Measurements from ENCODE around the gene FRMD4B.

The FRMD4B gene

DNA sequence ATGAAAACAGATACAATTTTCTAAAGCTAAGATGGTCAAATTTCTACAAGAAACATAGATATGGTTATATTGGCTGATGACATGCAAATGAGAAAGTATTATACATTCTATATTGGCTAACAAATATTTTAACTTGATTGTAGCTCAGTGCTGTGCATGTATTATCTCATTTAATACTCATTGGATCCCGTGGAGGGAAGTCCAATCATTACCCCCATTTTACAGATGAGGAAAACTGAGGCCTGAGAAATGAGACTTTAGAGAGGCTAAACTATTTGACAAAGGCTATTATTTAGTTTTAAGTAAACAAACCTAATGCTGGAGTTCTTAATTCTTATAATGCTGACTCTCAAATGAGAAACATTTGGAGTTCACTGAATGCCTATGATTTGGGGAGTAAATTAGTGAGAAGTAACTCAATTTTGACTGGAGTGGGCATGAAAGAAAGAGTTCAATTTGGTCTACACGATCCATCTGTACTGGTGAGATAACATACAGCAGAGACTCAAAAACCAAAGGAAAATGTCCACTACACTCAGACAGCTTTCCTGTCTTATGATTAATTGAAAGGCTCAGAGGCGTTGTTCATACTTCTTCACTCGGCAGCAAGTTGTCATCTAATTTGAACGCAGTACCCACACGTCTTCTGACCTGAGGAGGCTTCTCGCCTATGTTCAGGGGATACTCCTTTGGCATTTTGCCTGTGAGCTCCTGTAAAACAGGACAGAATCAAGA is 191.3 kb downstream of the FRMD4B start:
- no peak overlapping the region for H3K27ac ChIP-seq (ENCODE audit: low read depth, low read length)
- H3K9me3 ChIP-seq (ENCODE audit: low read length): no peaks in the 10 kb centered on the region
- no peaks in the 10 kb centered on the region for H3K36me3 ChIP-seq (ENCODE audit: insufficient read depth, low read length)

DNA sequence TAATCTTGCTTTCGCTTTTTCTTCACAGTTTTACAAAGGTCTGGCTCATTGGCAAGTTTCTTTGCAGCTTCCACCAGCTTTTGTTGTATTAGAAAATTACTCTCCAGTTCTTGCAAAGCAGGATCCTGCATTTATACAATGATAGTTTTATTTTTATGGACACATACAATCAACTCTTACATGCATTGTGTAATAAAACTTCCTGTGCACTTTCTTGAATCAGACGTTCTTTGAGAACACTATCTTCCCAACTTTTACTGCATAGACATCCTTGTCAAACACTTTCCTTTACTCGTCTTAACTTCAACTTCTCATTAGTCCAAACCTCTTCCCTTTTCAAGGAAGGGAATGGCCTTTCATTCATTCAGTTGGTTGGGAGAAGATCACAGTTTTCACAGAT is 192.1 kb downstream of the FRMD4B start:
- Histone ChIP-seq H3K4me1 (ENCODE audit: insufficient read depth, low read length) (no peaks in the 10 kb centered on the region), H3K36me3 (ENCODE audit: insufficient read depth, low read length) (no peaks in the 10 kb centered on the region), H3K9ac (ENCODE audit: low read length) (no peak overlapping the region), H3K9me3 (ENCODE audit: low read length) (no peaks in the 10 kb centered on the region), H3K27me3 (ENCODE audit: control insufficient read depth in 1 of 2, insufficient read depth in 2 of 2, low read length in 2 of 2) (no peaks in the 10 kb centered on the region), H3K27ac (ENCODE audit: low read depth, low read length) (no peak overlapping the region), H3K4me3 (ENCODE audit: low read depth in 1 of 2, low read length in 2 of 2) (no peak overlapping the region)

More for the DNA sequence above, 191.3 kb downstream of the FRMD4B start:
- Histone ChIP-seq H3K27me3 (ENCODE audit: control insufficient read depth in 1 of 2, insufficient read depth in 2 of 2, low read length in 2 of 2) (no peaks in the 10 kb centered on the region), H3K4me3 (ENCODE audit: low read depth in 1 of 2, low read length in 2 of 2) (no peak overlapping the region), H3K9ac (ENCODE audit: low read length) (no peak overlapping the region), H3K4me1 (ENCODE audit: insufficient read depth, low read length) (no peaks in the 10 kb centered on the region)

DNA sequence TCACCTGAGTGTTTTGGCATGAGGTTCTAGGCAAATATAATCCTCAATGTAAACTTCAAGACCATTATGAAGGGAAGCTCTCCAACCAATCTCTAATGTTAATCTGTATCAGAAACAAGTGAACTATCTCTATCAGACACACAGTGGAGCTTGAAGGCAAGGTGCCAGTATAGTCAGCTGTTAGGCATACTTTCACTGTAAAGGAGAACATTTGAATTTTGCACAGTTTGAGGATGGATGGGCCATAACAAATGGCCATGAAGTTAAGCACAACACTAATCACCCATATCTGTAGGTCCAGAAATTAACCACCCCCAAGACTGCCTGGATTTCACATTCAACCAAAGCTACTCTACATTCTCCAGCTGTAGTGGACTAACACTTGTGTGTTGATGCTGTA is 194.4 kb downstream of the FRMD4B start:
- no peaks in the 10 kb centered on the region for H3K9me3 ChIP-seq (ENCODE audit: low read length)
- H3K27me3 ChIP-seq (ENCODE audit: control insufficient read depth in 1 of 2, insufficient read depth in 2 of 2, low read length in 2 of 2): no peaks in the 10 kb centered on the region
- no peak overlapping the region for H3K4me3 ChIP-seq (ENCODE audit: low read depth in 1 of 2, low read length in 2 of 2)
- H3K36me3 ChIP-seq (ENCODE audit: insufficient read depth, low read length): no peaks in the 10 kb centered on the region
- H3K4me1 ChIP-seq (ENCODE audit: insufficient read depth, low read length): no peaks in the 10 kb centered on the region
- H3K27ac ChIP-seq (ENCODE audit: low read depth, low read length): no peak overlapping the region
- H3K9ac ChIP-seq (ENCODE audit: low read length): no peak overlapping the region

DNA sequence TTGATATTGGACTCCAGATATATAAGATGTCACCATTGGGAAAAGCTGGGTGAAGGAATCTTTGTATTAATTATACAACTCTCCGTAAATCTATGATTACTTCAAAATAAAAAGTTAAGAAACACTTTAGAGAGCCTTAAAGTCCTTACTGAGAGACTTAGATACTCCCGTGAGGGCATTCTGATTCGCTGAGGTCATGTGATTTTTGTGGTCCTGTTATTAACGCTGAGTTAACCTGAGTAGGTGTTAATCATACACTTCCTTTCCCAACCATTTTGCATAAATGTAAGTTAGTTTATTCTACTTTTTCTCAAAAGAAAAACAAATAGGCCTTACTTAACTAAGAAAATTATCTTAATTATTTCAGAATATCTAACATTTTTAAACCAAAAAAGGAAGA is 196.4 kb downstream of the FRMD4B start:
- H3K27me3 ChIP-seq (ENCODE audit: control insufficient read depth in 1 of 2, insufficient read depth in 2 of 2, low read length in 2 of 2): no peaks in the 10 kb centered on the region
- H3K36me3 ChIP-seq (ENCODE audit: insufficient read depth, low read length): no peaks in the 10 kb centered on the region
- H3K9ac ChIP-seq (ENCODE audit: low read length): no peak overlapping the region
- no peak overlapping the region for H3K4me3 ChIP-seq (ENCODE audit: low read depth in 1 of 2, low read length in 2 of 2)
- no peak overlapping the region for H3K27ac ChIP-seq (ENCODE audit: low read depth, low read length)
- H3K9me3 ChIP-seq (ENCODE audit: low read length): no peaks in the 10 kb centered on the region
- no peaks in the 10 kb centered on the region for H3K4me1 ChIP-seq (ENCODE audit: insufficient read depth, low read length)

DNA sequence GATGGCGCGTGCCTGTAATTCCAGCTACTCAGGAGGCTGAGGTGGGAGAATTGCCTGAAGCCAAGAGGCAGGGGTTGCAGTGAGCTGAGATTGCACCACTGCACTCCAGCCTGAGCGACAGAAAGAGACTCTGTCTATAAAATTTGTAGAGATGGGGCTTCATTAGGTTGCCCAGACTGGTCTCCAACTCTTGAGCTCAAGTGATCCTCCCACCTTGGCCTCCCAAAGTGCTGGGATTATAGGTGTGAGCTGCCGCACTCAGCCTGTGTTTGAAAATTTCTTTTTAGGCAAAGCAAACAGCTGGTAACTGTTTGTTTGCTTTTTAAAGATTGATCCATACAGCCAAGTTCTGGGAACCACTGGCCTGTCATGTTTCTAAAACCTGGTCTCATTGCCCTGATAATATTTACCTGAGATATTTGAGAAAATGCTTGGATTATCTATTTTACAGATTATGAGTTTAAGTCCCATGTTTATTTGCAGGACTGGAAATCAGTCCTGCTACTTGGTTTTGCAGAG is 199.3 kb downstream of the FRMD4B start:
- Histone ChIP-seq H3K4me3 (ENCODE audit: low read depth in 1 of 2, low read length in 2 of 2) (no peak overlapping the region), H3K27ac (ENCODE audit: low read depth, low read length) (no peak overlapping the region), H3K9me3 (ENCODE audit: low read length) (no peaks in the 10 kb centered on the region), H3K27me3 (ENCODE audit: control insufficient read depth in 1 of 2, insufficient read depth in 2 of 2, low read length in 2 of 2) (no peaks in the 10 kb centered on the region), H3K4me1 (ENCODE audit: insufficient read depth, low read length) (no peaks in the 10 kb centered on the region), H3K36me3 (ENCODE audit: insufficient read depth, low read length) (no peaks in the 10 kb centered on the region), H3K9ac (ENCODE audit: low read length) (no peak overlapping the region)

DNA sequence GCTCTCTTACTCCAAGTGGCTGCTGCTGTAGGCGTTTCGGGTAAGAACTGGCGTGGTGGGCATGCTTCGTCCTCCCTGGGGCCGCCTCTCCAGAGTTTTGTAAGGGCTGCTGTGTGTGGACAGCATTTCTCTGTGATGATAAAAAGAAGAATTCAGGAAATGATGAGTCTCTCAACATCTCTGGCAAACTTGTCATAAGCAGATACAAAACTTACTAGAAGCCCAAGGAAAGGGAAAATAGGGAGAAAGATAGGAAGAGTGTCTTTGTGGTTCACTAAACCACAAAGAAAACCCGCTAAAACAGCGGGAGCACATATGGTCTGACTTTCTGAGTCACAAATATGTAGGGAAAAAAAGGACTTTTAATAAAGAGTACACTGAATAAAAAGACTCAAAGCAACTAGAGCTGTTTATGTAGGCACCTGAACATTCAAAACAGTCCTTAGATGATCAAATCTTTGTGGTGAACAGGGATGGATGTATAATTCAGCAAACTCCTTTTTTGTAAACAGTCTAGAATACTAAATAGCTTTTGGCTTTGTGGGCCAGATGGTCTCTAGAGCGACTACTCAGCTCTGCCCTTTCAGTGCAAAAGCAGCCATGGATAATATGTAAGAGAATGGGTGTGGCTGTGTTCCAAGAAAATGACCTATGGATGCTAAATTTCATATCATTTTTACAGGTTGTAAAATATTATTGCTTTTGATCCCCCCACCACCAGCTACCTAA is 203.1 kb downstream of the FRMD4B start:
- H3K9ac ChIP-seq (ENCODE audit: low read length): no peak overlapping the region
- no peak overlapping the region for H3K27ac ChIP-seq (ENCODE audit: low read depth, low read length)
- no peaks in the 10 kb centered on the region for H3K4me1 ChIP-seq (ENCODE audit: insufficient read depth, low read length)
- no peaks in the 10 kb centered on the region for H3K9me3 ChIP-seq (ENCODE audit: low read length)
- peaks cover 15% of the 10 kb centered on the region for H3K36me3 ChIP-seq (ENCODE audit: insufficient read depth, low read length)
- no peak overlapping the region for H3K4me3 ChIP-seq (ENCODE audit: low read depth in 1 of 2, low read length in 2 of 2)
- no peaks in the 10 kb centered on the region for H3K27me3 ChIP-seq (ENCODE audit: control insufficient read depth in 1 of 2, insufficient read depth in 2 of 2, low read length in 2 of 2)

DNA sequence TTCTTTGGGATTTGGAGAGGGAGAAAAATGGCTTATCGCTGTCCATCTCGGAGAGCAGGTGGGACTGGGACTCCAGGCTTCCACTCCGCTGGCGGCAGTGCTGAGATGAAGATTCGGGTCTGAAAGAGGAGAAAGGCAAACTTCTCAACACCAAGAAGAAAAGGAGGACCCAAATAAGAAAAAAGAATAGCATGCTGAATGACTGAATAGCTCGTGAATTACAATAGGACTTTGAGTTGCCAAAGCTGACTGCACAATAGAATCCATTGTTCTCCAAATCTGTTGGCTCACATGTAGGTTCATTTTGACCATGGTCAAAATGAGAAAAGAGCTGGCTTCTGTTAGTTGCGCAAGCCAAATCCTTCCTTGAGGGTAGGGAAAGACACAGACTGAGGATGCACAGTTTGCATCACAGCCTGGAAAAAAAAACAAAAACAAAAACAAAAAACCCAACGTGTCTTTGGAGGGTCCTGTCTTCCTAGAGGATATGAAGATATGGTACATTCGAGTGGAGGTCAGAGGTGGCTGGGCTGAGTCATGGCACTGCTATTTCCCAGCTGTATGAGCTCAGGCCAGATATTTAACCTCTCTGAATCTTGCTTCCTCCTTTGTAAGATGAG is 204.2 kb downstream of the FRMD4B start:
- no peaks in the 10 kb centered on the region for H3K4me1 ChIP-seq (ENCODE audit: insufficient read depth, low read length)
- peaks cover 15% of the 10 kb centered on the region for H3K36me3 ChIP-seq (ENCODE audit: insufficient read depth, low read length)
- H3K27ac ChIP-seq (ENCODE audit: low read depth, low read length): no peak overlapping the region
- no peaks in the 10 kb centered on the region for H3K27me3 ChIP-seq (ENCODE audit: control insufficient read depth in 1 of 2, insufficient read depth in 2 of 2, low read length in 2 of 2)
- no peak overlapping the region for H3K9ac ChIP-seq (ENCODE audit: low read length)
- no peak overlapping the region for H3K4me3 ChIP-seq (ENCODE audit: low read depth in 1 of 2, low read length in 2 of 2)
- no peaks in the 10 kb centered on the region for H3K9me3 ChIP-seq (ENCODE audit: low read length)

DNA sequence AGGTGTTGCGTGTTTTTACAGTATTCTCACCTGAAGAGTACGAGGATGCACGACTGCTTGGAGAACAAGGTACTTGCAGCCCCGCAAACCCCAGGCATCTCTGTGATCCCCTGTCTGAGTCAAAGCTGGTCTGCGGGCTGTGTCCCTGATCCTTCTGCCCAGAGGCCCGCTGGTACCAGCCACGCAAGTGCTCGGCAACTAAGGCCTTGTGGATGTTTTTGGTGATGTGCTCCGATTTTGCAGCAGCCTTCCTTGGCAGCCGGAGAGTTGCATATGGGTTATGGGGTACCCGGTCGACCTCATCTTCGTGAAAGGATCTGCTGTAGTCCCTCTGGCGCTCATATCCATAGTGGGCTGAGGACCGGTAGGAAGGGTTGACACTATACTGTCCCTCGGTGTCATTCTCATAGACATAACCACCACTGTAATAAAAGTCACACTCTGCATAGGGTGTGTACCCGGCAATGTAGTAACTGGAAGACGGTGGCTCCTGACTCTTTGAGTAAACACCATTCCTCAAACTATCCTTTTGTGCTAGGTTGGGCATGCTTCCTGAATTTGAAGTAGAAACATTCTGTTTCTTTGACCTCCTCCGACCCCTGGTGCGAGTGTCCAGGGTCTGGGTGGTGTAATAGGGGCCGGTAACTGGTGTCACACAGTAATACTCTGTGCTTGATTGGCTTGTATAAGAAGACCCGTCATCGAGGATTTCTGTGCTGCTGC is 204.9 kb downstream of the FRMD4B start:
- H3K9ac ChIP-seq (ENCODE audit: low read length): no peak overlapping the region
- no peaks in the 10 kb centered on the region for H3K27me3 ChIP-seq (ENCODE audit: control insufficient read depth in 1 of 2, insufficient read depth in 2 of 2, low read length in 2 of 2)
- no peak overlapping the region for H3K27ac ChIP-seq (ENCODE audit: low read depth, low read length)
- peaks cover 15% of the 10 kb centered on the region for H3K36me3 ChIP-seq (ENCODE audit: insufficient read depth, low read length)
- no peaks in the 10 kb centered on the region for H3K9me3 ChIP-seq (ENCODE audit: low read length)
- no peak overlapping the region for H3K4me3 ChIP-seq (ENCODE audit: low read depth in 1 of 2, low read length in 2 of 2)
- H3K4me1 ChIP-seq (ENCODE audit: insufficient read depth, low read length): no peaks in the 10 kb centered on the region

DNA sequence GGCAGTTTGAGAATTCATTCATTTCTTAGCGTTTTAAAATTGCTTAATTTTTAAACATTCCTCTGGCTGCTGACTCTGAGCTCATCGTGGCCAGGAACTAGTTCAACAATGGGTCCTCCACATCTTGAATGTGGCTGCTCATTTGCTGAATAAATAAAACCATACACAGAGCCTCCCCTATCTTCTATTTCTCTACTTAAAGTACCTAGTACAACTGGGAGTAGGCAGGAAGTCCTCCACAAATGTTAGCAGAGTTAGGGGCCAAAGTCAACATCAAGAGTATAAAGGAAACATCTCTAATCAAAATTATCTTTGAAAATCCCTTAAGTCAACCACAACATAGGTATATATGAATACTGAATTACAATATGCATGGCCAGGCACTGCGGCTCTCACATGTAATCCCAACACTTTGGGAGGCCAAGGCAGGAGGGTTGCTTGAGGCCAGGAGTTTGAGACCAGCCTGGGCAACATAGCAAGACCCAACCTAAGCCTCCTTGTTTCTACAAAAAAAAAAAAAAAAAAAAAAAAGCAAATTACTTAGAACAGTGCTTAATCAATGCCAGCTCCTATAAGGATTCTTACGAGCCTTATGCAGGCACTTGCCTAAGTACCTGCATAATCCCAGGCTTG is 206.0 kb downstream of the FRMD4B start:
- no peaks in the 10 kb centered on the region for H3K9me3 ChIP-seq (ENCODE audit: low read length)
- no peaks in the 10 kb centered on the region for H3K27me3 ChIP-seq (ENCODE audit: control insufficient read depth in 1 of 2, insufficient read depth in 2 of 2, low read length in 2 of 2)
- no peak overlapping the region for H3K9ac ChIP-seq (ENCODE audit: low read length)
- no peak overlapping the region for H3K4me3 ChIP-seq (ENCODE audit: low read depth in 1 of 2, low read length in 2 of 2)
- H3K36me3 ChIP-seq (ENCODE audit: insufficient read depth, low read length): peaks cover 15% of the 10 kb centered on the region
- no peak overlapping the region for H3K27ac ChIP-seq (ENCODE audit: low read depth, low read length)
- no peaks in the 10 kb centered on the region for H3K4me1 ChIP-seq (ENCODE audit: insufficient read depth, low read length)

DNA sequence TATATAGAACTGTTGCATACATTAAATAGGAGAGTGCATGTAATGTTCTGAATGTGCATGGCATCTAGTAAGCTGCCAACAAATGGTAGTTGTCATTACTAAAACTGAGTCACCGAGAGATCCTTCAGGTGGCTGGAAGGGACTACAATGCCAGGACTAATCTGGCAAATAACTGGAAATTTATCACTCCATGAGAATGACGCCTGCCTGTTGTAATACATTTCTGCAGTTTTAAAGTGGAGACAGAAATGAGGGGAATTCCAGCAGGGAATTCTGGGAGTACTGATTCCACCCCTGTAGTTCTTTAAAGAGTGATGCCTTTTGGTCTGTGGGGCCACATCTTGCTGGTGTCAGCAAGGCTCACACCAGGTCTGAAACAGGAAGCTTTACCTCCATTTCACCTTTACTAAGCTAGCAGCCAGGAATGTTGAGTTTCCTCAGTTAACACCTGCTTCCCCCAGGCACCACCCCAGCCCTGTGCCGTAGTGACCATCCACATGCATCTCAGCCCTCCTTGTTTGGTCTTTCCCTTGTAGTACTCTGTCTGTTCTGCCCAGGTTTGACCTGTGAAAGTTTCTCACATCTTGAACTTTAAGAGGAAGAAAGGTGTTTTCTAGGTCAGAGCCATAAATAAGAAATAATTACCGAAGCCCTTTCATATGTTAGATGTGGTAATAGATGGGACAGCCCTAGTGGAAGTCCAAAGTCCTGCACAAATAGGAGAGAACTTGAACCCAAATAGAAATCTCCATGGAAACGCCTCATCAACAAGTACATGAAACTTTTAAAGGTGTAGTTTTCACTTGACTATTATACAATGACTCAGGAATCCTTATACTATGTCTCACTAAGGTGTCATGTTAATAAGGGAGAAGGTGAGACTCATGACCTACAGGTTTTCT is 206.8 kb downstream of the FRMD4B start:
- H3K27ac ChIP-seq (ENCODE audit: low read depth, low read length): no peak overlapping the region
- peaks cover 15% of the 10 kb centered on the region for H3K36me3 ChIP-seq (ENCODE audit: insufficient read depth, low read length)
- no peaks in the 10 kb centered on the region for H3K9me3 ChIP-seq (ENCODE audit: low read length)
- no peaks in the 10 kb centered on the region for H3K4me1 ChIP-seq (ENCODE audit: insufficient read depth, low read length)
- H3K9ac ChIP-seq (ENCODE audit: low read length): no peak overlapping the region
- H3K27me3 ChIP-seq (ENCODE audit: control insufficient read depth in 1 of 2, insufficient read depth in 2 of 2, low read length in 2 of 2): no peaks in the 10 kb centered on the region
- no peak overlapping the region for H3K4me3 ChIP-seq (ENCODE audit: low read depth in 1 of 2, low read length in 2 of 2)

Data from muscle layer of colon (tissue), 2 donors.